HEK293T (cell line): Measurements from ENCODE around the gene UBL3.

Source experiments
- CTCF ChIA-PET: fragments of 350-600 bp; formaldehyde crosslinking; extraction: SDS; loops from one replicate; lab custom pipeline; 2021; ENCODE audit warnings: antibody characterized with exemption, inconsistent platforms; lab: Yijun Ruan, JAX
- POLR2A ChIA-PET: fragments of 350-600 bp; formaldehyde crosslinking; extraction: SDS; loops from one replicate; lab custom pipeline; 2020; ENCODE audit warnings: antibody characterized with exemption, inconsistent platforms; lab: Yijun Ruan, JAX
- DNase-seq: peaks from one replicate; pipeline ENCODE4 v3.0.0; 2012; ENCODE audit warnings: mixed read lengths; ENCODE audit errors: extremely low spot score
- ARNT ChIP-seq: fragments of 450-650 bp; IDR thresholded peaks from 2 replicates; pipeline ENCODE4 v1.6.1; 2017; ENCODE audit warnings: mild to moderate bottlenecking
- BHLHE40 ChIP-seq: fragments of 450-650 bp; IDR thresholded peaks from 2 replicates; pipeline ENCODE4 v1.6.1; 2016; ENCODE audit warnings: mild to moderate bottlenecking, moderate library complexity, borderline replicate concordance
- CTBP1 ChIP-seq: fragments of 450-650 bp; IDR thresholded peaks from 2 replicates; pipeline ENCODE4 v1.6.1; 2016; ENCODE audit warnings: borderline replicate concordance
- ELF4 ChIP-seq: fragments of 450-650 bp; IDR thresholded peaks from 2 replicates; pipeline ENCODE4 v1.6.1; 2017; ENCODE audit warnings: antibody characterized with exemption
- FOXA1 ChIP-seq: fragments of 450-650 bp; IDR thresholded peaks from 2 replicates; pipeline ENCODE4 v1.6.1; 2016; ENCODE audit warnings: mild to moderate bottlenecking
- FOXK2 ChIP-seq: fragments of 450-650 bp; IDR thresholded peaks from 2 replicates; pipeline ENCODE4 v1.6.1; 2016; ENCODE audit warnings: mild to moderate bottlenecking
- FOXM1 ChIP-seq: fragments of 450-650 bp; IDR thresholded peaks from 2 replicates; pipeline ENCODE4 v1.6.1; 2017; ENCODE audit warnings: mild to moderate bottlenecking, borderline replicate concordance
- HDGF ChIP-seq: fragments of 450-650 bp; IDR thresholded peaks from 2 replicates; pipeline ENCODE4 v1.6.1; 2017; ENCODE audit warnings: antibody characterized with exemption, borderline replicate concordance
- L3MBTL2 ChIP-seq: fragments of 450-650 bp; conservative IDR thresholded peaks from 2 replicates; pipeline ENCODE4 v1.6.1; 2016; ENCODE audit warnings: mild to moderate bottlenecking
- LEF1 ChIP-seq: fragments of 450-650 bp; IDR thresholded peaks from 2 replicates; pipeline ENCODE4 v1.6.1; 2017; ENCODE audit warnings: mild to moderate bottlenecking, borderline replicate concordance
- NFRKB ChIP-seq: fragments of 450-650 bp; IDR thresholded peaks from 2 replicates; pipeline ENCODE4 v1.6.1; 2016; ENCODE audit warnings: mild to moderate bottlenecking, moderate library complexity
- PKNOX1 ChIP-seq: fragments of 450-650 bp; IDR thresholded peaks from 2 replicates; pipeline ENCODE4 v1.6.1; 2016
- SP1 ChIP-seq: fragments of 450-650 bp; IDR thresholded peaks from 2 replicates; pipeline ENCODE4 v1.6.1; 2017
- SUZ12 ChIP-seq: fragments of 450-650 bp; IDR thresholded peaks from 2 replicates; pipeline ENCODE4 v1.6.1; 2016; ENCODE audit warnings: mild to moderate bottlenecking
- TARDBP ChIP-seq: fragments of 450-650 bp; IDR thresholded peaks from 2 replicates; pipeline ENCODE4 v1.6.1; 2016
- ZNF384 ChIP-seq: fragments of 450-650 bp; IDR thresholded peaks from 2 replicates; pipeline ENCODE4 v1.6.1; 2016

The UBL3 gene

GRCh38 chr13:29850213-29850898 is at the start of gene UBL3:
UBL3 (minus strand) TSS chr13:29850617; CDS start chr13:29849538, 1,079 bp downstream.
- ChIA-PET CTCF (interaction anchor here (2.1 kb wide), 1 partner anchor 74 kb away, joined by 9 read pairs; no protein-coding TSS in a partner anchor), POLR2A (interaction anchor here (1.2 to 3.0 kb wide), 2 partner anchors 12 to 73 kb away, joined by 3 to 16 read pairs; no protein-coding TSS in a partner anchor)
- DNase-seq, result peak; percentile 95
- TF ChIP-seq FOXK2 (no peak), NFRKB (no peak), SUZ12 (no peak), L3MBTL2 (no peak; the same call in 1 of the 2 replicates), FOXM1 (peak; percentile 96)

- TF ChIP-seq FOXA1 (no peak), NFRKB (no peak), LEF1 (no peak), SP1 (no peak), TARDBP (no peak), L3MBTL2 (no peak), PKNOX1 (no peak), ARNT (no peak)
- ChIA-PET POLR2A (no interaction called here), CTCF (interaction anchor here (1.1 kb wide), 1 partner anchor 27 kb away, joined by 5 read pairs; no protein-coding TSS in a partner anchor)
- no peak for DNase-seq
These were observed 46.7 kb upstream of the UBL3 start for GRCh38 chr13:29897102-29897501.

- POLR2A ChIA-PET, result no interaction called here
- CTCF ChIA-PET, result no interaction called here
- TF ChIP-seq SUZ12 (no peak), HDGF (no peak), PKNOX1 (no peak), FOXM1 (no peak), SP1 (no peak), ARNT (no peak), NFRKB (no peak), FOXA1 (no peak), LEF1 (no peak), ZNF384 (no peak), FOXK2 (no peak), TARDBP (no peak), BHLHE40 (no peak), CTBP1 (no peak), ELF4 (no peak), L3MBTL2 (no peak)
- no peak for DNase-seq
These were observed 43.0 kb upstream of the UBL3 start for GRCh38 chr13:29893438-29893837.

GRCh38 chr13:29892151-29892550 is 41.7 kb upstream of the UBL3 start:
- POLR2A ChIA-PET, result no interaction called here
- DNase-seq, result no peak
- CTCF ChIA-PET, result no interaction called here
- TF ChIP-seq FOXM1 (no peak), BHLHE40 (no peak), ELF4 (no peak), TARDBP (no peak), HDGF (no peak), L3MBTL2 (no peak), PKNOX1 (no peak), FOXA1 (no peak), LEF1 (no peak), ARNT (no peak), NFRKB (no peak)

GRCh38 chr13:29889111-29889510 is 38.7 kb upstream of the UBL3 start:
- no peak for DNase-seq
- TF ChIP-seq FOXK2 (no peak), ZNF384 (no peak), CTBP1 (no peak), TARDBP (no peak), BHLHE40 (no peak)
- ChIA-PET POLR2A (no interaction called here), CTCF (no interaction called here)

- DNase-seq, result no peak
- TF ChIP-seq FOXA1 (no peak), LEF1 (no peak), PKNOX1 (no peak), BHLHE40 (no peak), NFRKB (no peak), CTBP1 (no peak), L3MBTL2 (no peak)
- ChIA-PET POLR2A (no interaction called here), CTCF (no interaction called here)
These were observed 37.9 kb upstream of the UBL3 start for GRCh38 chr13:29888306-29888705.
